Stimulated activated CD8-positive, alpha-beta memory T cell treated with anti-CD3 and anti-CD28 coated beads, Interleukin-7, amount 100 ng/mL, for 48 hours (primary cell): ENCODE data around the gene PLTP.
"Not testable (repeated sequence)": the region's sequence is repeated elsewhere in the genome, so short reads cannot be mapped to it uniquely, and the experiment has no call there.

ENCODE experiments used
- DNase-seq, 2 donors: peaks; one replicate each; pipeline ENCODE4 v3.0.0-alpha.2; 2020; ENCODE audit warnings: low read depth in 1 of 2; ENCODE audit errors: extremely low read depth in 1 of 2

Gene PLTP

GRCh38 chr20:45911486-45912343, at the start of gene PLTP:
Gene PLTP, minus strand, starts transcription at chr20:45912155. Its CDS starts 703 bp downstream, at chr20:45911452.
- DNase-seq: no peak

GRCh38 chr20:45959956-45960630, 48.1 kb upstream of the PLTP start:
- DNase-seq: no peak

- DNase-seq: no peak
These were observed 47.2 kb upstream of the PLTP start for GRCh38 chr20:45959126-45959525.

GRCh38 chr20:45958593-45958992, 46.6 kb upstream of the PLTP start:
- DNase-seq: no peak

GRCh38 chr20:45957021-45957941, 45.3 kb upstream of the PLTP start:
- DNase-seq: no peak

GRCh38 chr20:45956326-45956725, 44.4 kb upstream of the PLTP start:
- DNase-seq: not testable (repeated sequence)

GRCh38 chr20:45953672-45954071, 41.7 kb upstream of the PLTP start:
- no peak for DNase-seq

- no peak for DNase-seq
These were observed 40.9 kb upstream of the PLTP start for GRCh38 chr20:45952861-45953260.

- no peak for DNase-seq
These were observed 40.2 kb upstream of the PLTP start for GRCh38 chr20:45951925-45952834.

GRCh38 chr20:45950330-45950646, 38.3 kb upstream of the PLTP start:
- DNase-seq: no peak

- no peak for DNase-seq
These were observed 37.8 kb upstream of the PLTP start for GRCh38 chr20:45949542-45950329.

- DNase-seq: no peak
These were observed 37.0 kb upstream of the PLTP start for GRCh38 chr20:45948742-45949541.

GRCh38 chr20:45948261-45948733, 36.3 kb upstream of the PLTP start:
- no peak for DNase-seq

- no peak for DNase-seq
These were observed 35.3 kb upstream of the PLTP start for GRCh38 chr20:45947110-45947866.

GRCh38 chr20:45946149-45946970, 34.4 kb upstream of the PLTP start:
- peak; percentile 34 to 48 for DNase-seq

- DNase-seq: no peak
These were observed 33.8 kb upstream of the PLTP start for GRCh38 chr20:45945678-45946148.
